Measurements from ENCODE around the gene BPIFA1. TPM values are rescaled to one million over a fixed set of nuclear protein-coding genes. Genes with fewer than 3 reads are reported as not detected.
A peak's percentile ranks its signal among the peaks of the same experiment; 100 is the strongest.

BPIFA1 gene
- total and polyA plus RNA-seq, 12 donors: not detected

DNA sequence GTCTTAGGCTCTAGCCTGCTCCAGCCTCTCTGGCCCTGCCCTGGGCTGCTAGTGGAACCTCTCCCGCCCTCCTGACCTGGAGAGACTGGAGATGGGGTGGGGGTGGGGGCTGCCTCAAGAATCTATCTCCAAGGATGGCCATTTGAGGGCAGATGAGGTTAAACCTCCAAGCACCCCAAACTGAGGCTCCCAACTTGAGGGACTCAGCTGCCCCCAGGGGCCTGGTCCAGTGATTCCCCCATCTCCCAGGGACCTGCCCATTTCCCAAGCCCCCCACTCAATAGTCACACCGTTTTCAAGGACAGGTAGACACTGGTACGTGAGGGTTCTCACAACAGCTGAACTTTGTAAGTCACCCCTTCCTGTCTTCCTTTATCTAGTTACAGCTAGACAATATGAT lies 40.1 kb downstream of the BPIFA1 start:
- WGBS, 4 donors: 23 to 60% (median 42%) methylated on average over 2 to 3 of the region's 3 CpGs
- no peak overlapping the region for H3K27ac ChIP-seq
- H3K4me3 ChIP-seq: no peak overlapping the region
- TF ChIP-seq, protein P1, sequence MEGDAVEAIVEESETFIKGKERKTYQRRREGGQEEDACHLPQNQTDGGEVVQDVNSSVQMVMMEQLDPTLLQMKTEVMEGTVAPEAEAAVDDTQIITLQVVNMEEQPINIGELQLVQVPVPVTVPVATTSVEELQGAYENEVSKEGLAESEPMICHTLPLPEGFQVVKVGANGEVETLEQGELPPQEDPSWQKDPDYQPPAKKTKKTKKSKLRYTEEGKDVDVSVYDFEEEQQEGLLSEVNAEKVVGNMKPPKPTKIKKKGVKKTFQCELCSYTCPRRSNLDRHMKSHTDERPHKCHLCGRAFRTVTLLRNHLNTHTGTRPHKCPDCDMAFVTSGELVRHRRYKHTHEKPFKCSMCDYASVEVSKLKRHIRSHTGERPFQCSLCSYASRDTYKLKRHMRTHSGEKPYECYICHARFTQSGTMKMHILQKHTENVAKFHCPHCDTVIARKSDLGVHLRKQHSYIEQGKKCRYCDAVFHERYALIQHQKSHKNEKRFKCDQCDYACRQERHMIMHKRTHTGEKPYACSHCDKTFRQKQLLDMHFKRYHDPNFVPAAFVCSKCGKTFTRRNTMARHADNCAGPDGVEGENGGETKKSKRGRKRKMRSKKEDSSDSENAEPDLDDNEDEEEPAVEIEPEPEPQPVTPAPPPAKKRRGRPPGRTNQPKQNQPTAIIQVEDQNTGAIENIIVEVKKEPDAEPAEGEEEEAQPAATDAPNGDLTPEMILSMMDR (IDR thresholded peaks at IDR 0.05): no peak
- DNase-seq: no peak
- no peaks in the 10 kb centered on the region for H3K9me3 ChIP-seq (replicated peaks in 1 of 3)
- H3K27me3 ChIP-seq: no peaks in the 10 kb centered on the region
- H3K36me3 ChIP-seq (replicated peaks in 1 of 2): no peaks in the 10 kb centered on the region
- intact Hi-C loops (cut with DNase I): no loop called here
- peaks cover 3 to 5% of the 10 kb centered on the region in 2 donors for H3K4me1 ChIP-seq (replicated peaks in 1 of 2)

DNA sequence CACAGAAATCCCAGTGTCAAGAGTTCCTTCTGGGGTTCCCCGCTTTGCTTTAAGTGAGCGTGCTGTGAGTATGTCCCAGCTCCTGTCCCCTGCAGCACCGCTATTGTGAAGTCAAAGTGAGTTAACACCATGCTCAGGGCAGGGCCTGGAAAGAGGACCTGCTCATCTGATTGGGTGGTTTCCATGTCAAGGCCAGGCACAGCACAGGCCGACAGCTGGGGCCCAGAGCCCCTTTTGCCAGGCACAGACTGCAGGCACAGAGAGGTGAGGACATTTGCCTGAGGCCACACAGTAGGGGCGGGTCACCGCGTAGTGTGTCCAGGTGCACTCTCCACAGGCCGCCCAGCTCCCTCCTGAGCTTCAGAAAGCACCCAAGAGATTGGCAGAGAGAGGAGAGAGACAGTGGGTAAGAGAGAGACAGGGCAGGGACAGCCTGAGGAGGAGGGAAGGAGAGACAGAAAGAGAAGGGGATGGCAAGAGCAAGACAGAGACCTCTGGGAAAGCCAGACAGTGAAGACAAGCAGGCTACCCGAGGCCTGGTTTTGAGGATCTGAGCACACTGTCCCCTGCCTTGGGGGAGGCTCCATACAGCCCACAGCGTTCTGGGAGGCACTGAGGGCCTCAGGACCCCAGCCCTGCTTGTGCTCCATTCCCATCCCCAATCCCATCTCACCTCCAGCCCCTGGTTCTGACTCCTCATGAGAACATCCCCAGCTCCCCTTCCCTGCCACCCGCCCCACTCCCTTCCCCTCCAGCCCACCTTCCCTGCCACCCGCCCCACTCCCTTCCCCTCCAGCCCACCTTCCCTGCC lies 40.7 kb downstream of the BPIFA1 start:
- H3K27ac ChIP-seq: no peak overlapping the region
- no peaks in the 10 kb centered on the region for H3K36me3 ChIP-seq (replicated peaks in 1 of 2)
- H3K4me1 ChIP-seq (replicated peaks in 1 of 2): peaks cover 3 to 5% of the 10 kb centered on the region in 2 donors
- no peak overlapping the region for H3K4me3 ChIP-seq
- WGBS, 4 donors: 58 to 62% (median 60%) methylated on average over 10 to 12 of the region's 12 CpGs
- intact Hi-C loops (cut with DNase I): no loop called here
- no peak for TF ChIP-seq POLR2A (IDR thresholded peaks at IDR 0.05)
- TF ChIP-seq, protein P1 (IDR thresholded peaks at IDR 0.05): no peak
- no peaks in the 10 kb centered on the region for H3K27me3 ChIP-seq
- H3K9me3 ChIP-seq (replicated peaks in 1 of 3): no peaks in the 10 kb centered on the region
- DNase-seq: peak; percentile 26 to 73 (median 57)

DNA sequence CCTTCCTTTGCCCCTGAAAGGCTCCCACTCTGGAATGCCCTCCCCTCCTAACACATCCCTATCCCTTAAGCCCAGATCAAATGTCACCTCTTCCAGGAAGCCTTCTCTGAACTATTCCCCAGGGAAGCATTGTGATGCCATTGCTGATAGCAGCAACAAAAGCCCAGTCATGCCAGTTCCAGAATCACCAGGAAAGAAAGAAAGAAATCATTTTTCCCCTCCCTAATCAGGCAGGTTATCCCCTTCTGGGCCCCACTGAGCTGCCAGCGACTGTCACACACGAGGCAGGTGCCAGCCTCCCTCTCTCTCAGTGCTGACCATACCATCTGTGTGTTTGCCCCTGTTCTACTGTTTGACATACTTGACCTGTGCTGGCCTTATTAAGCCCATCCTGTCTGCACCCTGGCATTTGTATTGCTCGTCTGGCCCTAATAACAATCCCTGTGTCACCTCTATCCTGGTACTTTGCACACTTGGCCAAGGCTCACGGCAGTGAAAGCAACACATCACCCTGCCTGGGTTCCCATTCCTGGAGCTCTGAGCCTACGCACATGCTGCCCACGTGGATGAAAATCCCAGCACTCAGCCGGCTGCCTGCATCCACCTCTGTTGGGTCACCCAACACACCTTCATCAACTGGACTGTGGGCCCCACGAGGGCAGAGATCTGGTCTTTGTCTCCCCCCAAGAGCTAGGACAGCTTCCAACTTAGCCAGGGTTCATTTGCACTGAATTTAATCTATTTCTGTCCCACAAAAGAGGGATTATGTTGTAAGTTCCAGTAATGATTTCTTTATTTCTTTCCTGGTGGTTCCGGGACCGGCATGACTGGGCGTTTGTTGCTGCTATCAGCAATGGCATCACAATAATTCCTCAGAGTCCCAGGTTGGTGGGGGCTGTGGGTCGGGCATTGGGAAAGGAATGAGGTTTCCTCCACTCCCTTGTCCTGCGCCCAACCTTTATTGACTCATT lies 42.0 kb downstream of the BPIFA1 start:
- 64 to 73% (median 68%) methylated on average over 13 of the region's 13 CpGs for WGBS, 4 donors
- Histone ChIP-seq H3K4me1 (replicated peaks in 1 of 2) (peaks cover 3 to 5% of the 10 kb centered on the region in 2 donors), H3K36me3 (replicated peaks in 1 of 2) (no peaks in the 10 kb centered on the region), H3K9me3 (replicated peaks in 1 of 3) (no peaks in the 10 kb centered on the region), H3K27me3 (no peaks in the 10 kb centered on the region), H3K27ac (no peak overlapping the region), H3K4me3 (no peak overlapping the region)
- TF ChIP-seq, protein P1 (IDR thresholded peaks at IDR 0.05): no peak
- no peak for TF ChIP-seq POLR2A (IDR thresholded peaks at IDR 0.05)
- intact Hi-C loops (cut with DNase I): no loop called here
- DNase-seq: no peak

DNA sequence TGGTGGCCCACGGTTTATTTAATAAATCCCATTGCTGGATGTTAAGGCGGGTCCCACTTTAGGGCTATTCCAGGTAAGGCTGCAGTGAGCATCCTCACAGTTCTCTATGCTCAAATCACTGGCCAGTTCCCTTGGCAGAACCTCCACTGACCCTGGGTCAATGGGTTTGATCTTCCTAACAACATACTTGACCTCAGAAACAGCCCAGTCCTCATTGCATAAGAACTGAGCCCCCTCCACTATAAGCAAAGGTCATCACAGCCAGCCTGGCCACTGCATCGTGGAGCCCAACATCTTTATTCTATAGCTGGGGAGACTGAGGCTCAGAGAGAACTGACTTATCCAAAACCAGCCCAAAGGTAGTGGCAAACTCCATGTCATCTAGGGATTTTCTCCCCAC lies 42.9 kb downstream of the BPIFA1 start:
- no peak for TF ChIP-seq POLR2A (IDR thresholded peaks at IDR 0.05)
- TF ChIP-seq, protein P1 (IDR thresholded peaks at IDR 0.05): no peak
- Histone ChIP-seq H3K9me3 (replicated peaks in 1 of 3) (no peaks in the 10 kb centered on the region), H3K27ac (no peak overlapping the region), H3K4me3 (no peak overlapping the region), H3K4me1 (replicated peaks in 1 of 2) (peaks cover 3 to 5% of the 10 kb centered on the region in 2 donors), H3K27me3 (no peaks in the 10 kb centered on the region), H3K36me3 (replicated peaks in 1 of 2) (no peaks in the 10 kb centered on the region)
- 76 to 86% (median 82%) methylated on average over 3 of the region's 3 CpGs for WGBS, 4 donors
- intact Hi-C loops (cut with DNase I): no loop called here
- no peak for DNase-seq
